GM15510 (cell line): ENCODE measurements around the gene STEAP1B.
"Not testable (repeated sequence)": the region's sequence is repeated elsewhere in the genome, so short reads cannot be mapped to it uniquely, and the experiment has no call there.

Experiments used
- POLR2A ChIP-seq: IDR thresholded peaks from 3 replicates; pipeline ENCODE4 v1.6.1; 2011; ENCODE audit warnings: borderline replicate concordance; ENCODE audit not compliant: insufficient read length; ENCODE audit errors: extremely low read depth

STEAP1B gene

GRCh38 chr7:22499888-22500689 is at the start of gene STEAP1B:
TSS of gene STEAP1B (minus strand) at chr7:22500188. CDS start at chr7:22494855, 5,333 bp downstream.
- not testable (repeated sequence) for TF ChIP-seq POLR2A

- TF ChIP-seq POLR2A: no peak
Measured at GRCh38 chr7:22549051-22549450, 49.1 kb upstream of the STEAP1B start.

GRCh38 chr7:22548313-22548712 is 48.3 kb upstream of the STEAP1B start:
- no peak for TF ChIP-seq POLR2A

GRCh38 chr7:22546769-22547168 is 46.8 kb upstream of the STEAP1B start:
- no peak for TF ChIP-seq POLR2A

GRCh38 chr7:22545529-22545928 is 45.5 kb upstream of the STEAP1B start:
- TF ChIP-seq POLR2A: no peak

GRCh38 chr7:22544245-22544644 is 44.3 kb upstream of the STEAP1B start:
- no peak for TF ChIP-seq POLR2A

GRCh38 chr7:22543169-22543568 is 43.2 kb upstream of the STEAP1B start:
- no peak for TF ChIP-seq POLR2A

GRCh38 chr7:22542669-22543068 is 42.7 kb upstream of the STEAP1B start:
- TF ChIP-seq POLR2A: no peak

- no peak for TF ChIP-seq POLR2A
Measured at GRCh38 chr7:22542254-22542653, 42.3 kb upstream of the STEAP1B start.

- no peak for TF ChIP-seq POLR2A
Measured at GRCh38 chr7:22541789-22542188, 41.8 kb upstream of the STEAP1B start.

GRCh38 chr7:22499044-22499443 is 944 bp downstream of the STEAP1B start:
- no peak for TF ChIP-seq POLR2A

- TF ChIP-seq POLR2A: no peak
Measured at GRCh38 chr7:22488643-22489462, 11.1 kb downstream of the STEAP1B start.

GRCh38 chr7:22487978-22488642 is 11.9 kb downstream of the STEAP1B start:
- no peak for TF ChIP-seq POLR2A

- no peak for TF ChIP-seq POLR2A
Measured at GRCh38 chr7:22486597-22486996, 13.4 kb downstream of the STEAP1B start.

GRCh38 chr7:22485189-22485588 is 14.8 kb downstream of the STEAP1B start:
- TF ChIP-seq POLR2A: no peak
